Measurements from ENCODE around the gene RCOR1.
"Not testable (repeated sequence)": the region's sequence is repeated elsewhere in the genome, so short reads cannot be mapped to it uniquely, and the experiment has no call there.

Gene RCOR1

GRCh38 chr14:102751088-102751487, 158.6 kb downstream of the RCOR1 start:
- H3K4me1 ChIP-seq (ENCODE audit: insufficient read depth, low read length): no peaks in the 10 kb centered on the region; the same call in 1 of the 2 replicates
- no peak overlapping the region for H3K9ac ChIP-seq (ENCODE audit: low read depth, low read length)
- H3K36me3 ChIP-seq (ENCODE audit: insufficient read depth, low read length): no peaks in the 10 kb centered on the region
- no peaks in the 10 kb centered on the region for H3K9me3 ChIP-seq (ENCODE audit: control insufficient read depth, insufficient read depth, low read length)

GRCh38 chr14:102752239-102752847, 159.9 kb downstream of the RCOR1 start:
- H3K36me3 ChIP-seq (ENCODE audit: insufficient read depth, low read length): no peaks in the 10 kb centered on the region
- no peaks in the 10 kb centered on the region; the same call in 1 of the 2 replicates for H3K4me1 ChIP-seq (ENCODE audit: insufficient read depth, low read length)
- H3K9ac ChIP-seq (ENCODE audit: low read depth, low read length): no peak overlapping the region
- H3K9me3 ChIP-seq (ENCODE audit: control insufficient read depth, insufficient read depth, low read length): no peaks in the 10 kb centered on the region

GRCh38 chr14:102754370-102755262, 162.2 kb downstream of the RCOR1 start:
- no peak overlapping the region for H3K9ac ChIP-seq (ENCODE audit: low read depth, low read length)
- peaks cover 2% of the 10 kb centered on the region for H3K4me1 ChIP-seq (ENCODE audit: insufficient read depth, low read length)

DNA sequence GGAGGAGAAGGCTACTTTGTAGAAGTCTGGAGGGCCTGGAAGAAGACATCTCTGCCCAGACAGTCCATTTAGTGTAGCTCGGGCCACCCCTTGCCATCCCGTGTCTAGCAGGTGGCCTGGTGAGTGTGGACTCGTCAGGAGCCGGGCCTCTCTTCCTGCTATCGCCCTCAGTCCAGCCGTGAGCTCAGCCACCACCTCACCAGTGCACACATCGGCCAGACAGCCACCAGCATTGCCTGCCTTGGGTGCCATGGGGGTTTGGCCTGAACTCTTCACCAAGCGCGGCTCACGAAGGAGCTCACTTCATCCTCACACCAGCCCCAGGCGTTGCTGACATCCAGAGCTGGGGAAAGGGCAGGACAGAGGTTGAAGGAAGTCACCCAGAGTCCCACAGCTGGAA, 165.2 kb downstream of the RCOR1 start:
- Histone ChIP-seq H3K36me3 (ENCODE audit: insufficient read depth, low read length) (no peaks in the 10 kb centered on the region), H3K9ac (ENCODE audit: low read depth, low read length) (no peak overlapping the region), H3K4me1 (ENCODE audit: insufficient read depth, low read length) (peaks cover 20% of the 10 kb centered on the region), H3K9me3 (ENCODE audit: control insufficient read depth, insufficient read depth, low read length) (no peaks in the 10 kb centered on the region)

More at GRCh38 chr14:102754370-102755262, 162.2 kb downstream of the RCOR1 start:
- Histone ChIP-seq H3K9me3 (ENCODE audit: control insufficient read depth, insufficient read depth, low read length) (no peaks in the 10 kb centered on the region), H3K36me3 (ENCODE audit: insufficient read depth, low read length) (no peaks in the 10 kb centered on the region)

DNA sequence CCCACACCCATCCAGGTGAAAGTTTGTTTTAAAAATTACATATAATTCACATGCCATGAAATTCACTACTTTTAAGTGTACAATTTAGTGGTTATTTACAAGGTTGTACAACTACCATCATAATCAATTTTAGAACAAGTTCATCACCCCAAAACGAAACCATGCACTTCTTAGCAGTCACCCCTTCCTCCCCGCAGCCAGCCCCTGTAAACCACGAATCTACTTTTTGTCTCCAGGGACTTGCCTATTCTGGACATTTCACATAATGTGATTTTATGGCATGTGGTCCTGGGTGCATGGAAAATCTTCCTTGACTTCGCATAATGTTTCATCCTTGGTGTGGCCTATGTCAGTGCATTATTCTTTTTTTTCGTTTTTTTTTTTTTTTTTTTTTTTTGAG, 165.6 kb downstream of the RCOR1 start:
- Histone ChIP-seq H3K36me3 (ENCODE audit: insufficient read depth, low read length) (no peaks in the 10 kb centered on the region), H3K9me3 (ENCODE audit: control insufficient read depth, insufficient read depth, low read length) (no peaks in the 10 kb centered on the region), H3K4me1 (ENCODE audit: insufficient read depth, low read length) (peaks cover 20% of the 10 kb centered on the region)

GRCh38 chr14:102759456-102760187, 167.2 kb downstream of the RCOR1 start:
- Histone ChIP-seq H3K4me1 (ENCODE audit: insufficient read depth, low read length) (peaks cover 20% of the 10 kb centered on the region), H3K9me3 (ENCODE audit: control insufficient read depth, insufficient read depth, low read length) (no peaks in the 10 kb centered on the region), H3K9ac (ENCODE audit: low read depth, low read length) (no peak overlapping the region), H3K36me3 (ENCODE audit: insufficient read depth, low read length) (no peaks in the 10 kb centered on the region)

More for the DNA sequence above, 165.6 kb downstream of the RCOR1 start:
- no peak overlapping the region for H3K9ac ChIP-seq (ENCODE audit: low read depth, low read length)

GRCh38 chr14:102760496-102761193, 168.2 kb downstream of the RCOR1 start:
- no peak overlapping the region for H3K9ac ChIP-seq (ENCODE audit: low read depth, low read length)
- no peaks in the 10 kb centered on the region for H3K36me3 ChIP-seq (ENCODE audit: insufficient read depth, low read length)
- no peaks in the 10 kb centered on the region for H3K9me3 ChIP-seq (ENCODE audit: control insufficient read depth, insufficient read depth, low read length)
- H3K4me1 ChIP-seq (ENCODE audit: insufficient read depth, low read length): peaks cover 20% of the 10 kb centered on the region

DNA sequence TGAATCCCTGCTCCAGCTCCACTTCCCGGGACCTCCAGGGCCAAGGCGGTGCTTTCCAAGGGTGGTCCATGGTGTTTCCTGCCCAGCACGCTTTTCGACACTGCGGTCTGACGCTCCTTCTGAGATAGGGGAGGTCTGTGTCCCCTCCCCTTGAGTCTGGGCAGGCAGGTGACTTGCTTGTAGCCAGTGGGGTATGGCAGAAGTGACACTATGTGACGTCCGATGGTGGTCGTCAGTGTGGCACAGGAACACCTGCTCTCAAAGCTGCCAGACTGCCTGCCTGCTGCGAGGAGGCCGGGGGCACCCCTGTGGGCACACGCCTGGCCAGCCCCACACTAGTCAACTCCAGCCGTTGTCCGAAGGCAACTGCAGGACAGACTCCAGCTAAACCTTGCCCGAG, 168.8 kb downstream of the RCOR1 start:
- Histone ChIP-seq H3K36me3 (ENCODE audit: insufficient read depth, low read length) (no peaks in the 10 kb centered on the region), H3K4me1 (ENCODE audit: insufficient read depth, low read length) (peaks cover 20% of the 10 kb centered on the region), H3K9me3 (ENCODE audit: control insufficient read depth, insufficient read depth, low read length) (no peaks in the 10 kb centered on the region), H3K9ac (ENCODE audit: low read depth, low read length) (no peak overlapping the region)

- H3K36me3 ChIP-seq (ENCODE audit: insufficient read depth, low read length): no peaks in the 10 kb centered on the region
- peaks cover 20% of the 10 kb centered on the region for H3K4me1 ChIP-seq (ENCODE audit: insufficient read depth, low read length)
- H3K9ac ChIP-seq (ENCODE audit: low read depth, low read length): no peak overlapping the region
- H3K9me3 ChIP-seq (ENCODE audit: control insufficient read depth, insufficient read depth, low read length): no peaks in the 10 kb centered on the region
Observed at GRCh38 chr14:102764220-102764671, 171.8 kb downstream of the RCOR1 start.

- H3K9ac ChIP-seq (ENCODE audit: low read depth, low read length); H3K4me1 ChIP-seq (ENCODE audit: insufficient read depth, low read length); H3K9me3 ChIP-seq (ENCODE audit: control insufficient read depth, insufficient read depth, low read length); H3K36me3 ChIP-seq (ENCODE audit: insufficient read depth, low read length): not testable (repeated sequence)
Observed at GRCh38 chr14:102765770-102766169, 173.3 kb downstream of the RCOR1 start.

- Histone ChIP-seq H3K36me3 (ENCODE audit: insufficient read depth, low read length) (no peaks in the 10 kb centered on the region), H3K4me1 (ENCODE audit: insufficient read depth, low read length) (no peaks in the 10 kb centered on the region; the same call in 1 of the 2 replicates), H3K9ac (ENCODE audit: low read depth, low read length) (no peak overlapping the region)
Observed at GRCh38 chr14:102768223-102769048, 176.0 kb downstream of the RCOR1 start.

DNA sequence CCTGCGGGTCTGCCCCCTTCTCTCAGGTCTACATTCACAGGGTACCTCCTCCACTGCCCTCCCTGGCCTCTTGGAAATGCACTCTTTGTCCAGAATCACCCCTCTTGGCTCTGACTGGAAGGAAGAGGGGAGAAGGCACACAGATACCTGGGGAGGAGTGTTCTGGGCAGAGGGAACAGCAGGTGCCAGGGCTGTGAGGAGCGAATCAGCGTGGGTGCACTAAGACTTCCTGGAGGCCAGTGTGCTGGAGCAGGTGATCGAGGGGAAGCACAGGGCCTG, 176.5 kb downstream of the RCOR1 start:
- Histone ChIP-seq H3K9me3 (ENCODE audit: control insufficient read depth, insufficient read depth, low read length) (no peaks in the 10 kb centered on the region), H3K9ac (ENCODE audit: low read depth, low read length) (no peak overlapping the region), H3K36me3 (ENCODE audit: insufficient read depth, low read length) (no peaks in the 10 kb centered on the region), H3K4me1 (ENCODE audit: insufficient read depth, low read length) (no peaks in the 10 kb centered on the region; the same call in 1 of the 2 replicates)

More at GRCh38 chr14:102768223-102769048, 176.0 kb downstream of the RCOR1 start:
- H3K9me3 ChIP-seq (ENCODE audit: control insufficient read depth, insufficient read depth, low read length): no peaks in the 10 kb centered on the region
